ENCODE measurements around the gene KREMEN2. TPM values are rescaled to one million over a fixed set of nuclear protein-coding genes. Genes with fewer than 3 reads are reported as not detected.

KREMEN2 gene
- total and polyA plus RNA-seq, 5 donors from 2014 or later: not detected

DNA sequence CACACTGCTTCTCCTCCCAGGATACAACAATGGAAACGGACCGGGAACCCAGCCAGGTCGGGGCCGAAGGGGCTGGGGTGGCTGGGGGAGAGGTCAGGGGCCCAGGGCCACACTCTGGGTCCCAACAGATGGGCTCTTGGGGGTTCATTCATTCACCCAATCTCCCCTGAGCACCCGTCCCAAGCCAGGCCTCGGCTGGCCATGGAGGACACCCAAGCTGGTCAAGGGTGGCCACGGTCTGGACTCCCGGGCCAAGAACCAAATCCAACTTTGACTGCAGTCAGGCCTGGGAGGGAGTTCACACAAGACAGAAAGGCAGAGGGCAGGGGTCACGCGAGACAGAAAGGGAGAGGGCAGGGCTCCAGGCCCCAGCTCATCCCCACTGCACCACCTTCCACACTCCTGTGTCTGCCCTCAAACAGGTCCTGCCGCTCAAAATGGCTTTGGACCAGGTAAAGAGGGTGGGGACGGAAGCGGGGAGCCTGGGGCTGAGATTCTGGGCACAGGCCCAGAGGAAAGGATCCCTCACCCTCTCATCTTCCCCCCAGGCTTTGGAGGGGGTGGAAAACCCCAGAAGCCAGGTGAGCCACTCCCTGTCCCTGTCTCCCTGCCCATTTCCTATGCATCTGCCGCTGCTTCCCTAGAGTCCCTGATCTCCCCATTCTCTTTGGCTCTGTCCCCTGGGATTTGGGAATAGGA, 28.5 kb downstream of the KREMEN2 start:
- Mint-ChIP-seq H3K4me1 (no peaks in the 10 kb centered on the region), H3K36me3 (no peaks in the 10 kb centered on the region), H3K4me3 (no peak overlapping the region), H3K27ac (no peak overlapping the region), H3K27me3 (peaks cover 6% of the 10 kb centered on the region), H3K9me3 (no peaks in the 10 kb centered on the region)
- ATAC-seq (ENCODE audit: low read depth in 2 of 2): no peak
- Histone ChIP-seq H3K27ac (ENCODE audit: insufficient read depth, low read length, poor library complexity, severe bottlenecking) (no peak overlapping the region), H3K9me3 (ENCODE audit: control insufficient read depth in 2 of 2, low read length in 2 of 2) (no peaks in the 10 kb centered on the region), H3K4me1 (ENCODE audit: control insufficient read depth, insufficient read depth, low read length, poor library complexity, severe bottlenecking) (no peaks in the 10 kb centered on the region), H3K27me3 (ENCODE audit: control insufficient read depth, insufficient read depth, low read length) (no peaks in the 10 kb centered on the region), H3K36me3 (ENCODE audit: control insufficient read depth, insufficient read depth, low read length) (no peaks in the 10 kb centered on the region), H3K4me3 (ENCODE audit: low read depth, low read length) (no peak overlapping the region)
- no peak for DNase-seq

DNA sequence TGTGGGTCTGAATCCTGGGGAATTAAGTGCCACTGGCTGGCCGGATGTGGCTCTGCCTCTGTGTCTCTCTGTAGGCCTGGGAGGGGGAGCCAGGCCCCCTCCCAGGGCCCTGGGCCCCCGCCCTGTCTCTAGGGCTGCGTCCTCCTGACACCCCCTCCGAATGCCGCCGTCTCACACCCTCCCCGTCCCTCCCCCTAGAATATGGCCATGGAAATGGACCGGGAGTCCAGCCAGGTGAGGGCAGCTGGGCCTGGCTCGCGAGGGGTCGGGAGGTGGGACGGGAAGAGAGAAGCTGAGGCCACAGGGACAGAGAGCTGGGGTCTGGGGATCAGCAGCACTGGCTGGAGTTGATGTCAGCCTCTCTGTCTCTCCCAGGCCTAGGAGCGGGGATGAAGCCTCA, 32.2 kb downstream of the KREMEN2 start:
- Histone ChIP-seq H3K4me1 (ENCODE audit: control insufficient read depth, insufficient read depth, low read length, poor library complexity, severe bottlenecking) (no peaks in the 10 kb centered on the region), H3K27me3 (ENCODE audit: control insufficient read depth, insufficient read depth, low read length) (no peaks in the 10 kb centered on the region), H3K27ac (ENCODE audit: insufficient read depth, low read length, poor library complexity, severe bottlenecking) (no peak overlapping the region), H3K36me3 (ENCODE audit: control insufficient read depth, insufficient read depth, low read length) (no peaks in the 10 kb centered on the region), H3K4me3 (ENCODE audit: low read depth, low read length) (no peak overlapping the region), H3K9me3 (ENCODE audit: control insufficient read depth in 2 of 2, low read length in 2 of 2) (no peaks in the 10 kb centered on the region)
- DNase-seq (no peak), ATAC-seq (ENCODE audit: low read depth in 2 of 2) (no peak)
- H3K27me3 Mint-ChIP-seq: peaks cover 8% of the 10 kb centered on the region
- no peaks in the 10 kb centered on the region for H3K9me3 Mint-ChIP-seq
- no peaks in the 10 kb centered on the region for H3K36me3 Mint-ChIP-seq
- H3K27ac Mint-ChIP-seq: no peak overlapping the region
- no peak overlapping the region for H3K4me3 Mint-ChIP-seq
- no peaks in the 10 kb centered on the region for H3K4me1 Mint-ChIP-seq

DNA sequence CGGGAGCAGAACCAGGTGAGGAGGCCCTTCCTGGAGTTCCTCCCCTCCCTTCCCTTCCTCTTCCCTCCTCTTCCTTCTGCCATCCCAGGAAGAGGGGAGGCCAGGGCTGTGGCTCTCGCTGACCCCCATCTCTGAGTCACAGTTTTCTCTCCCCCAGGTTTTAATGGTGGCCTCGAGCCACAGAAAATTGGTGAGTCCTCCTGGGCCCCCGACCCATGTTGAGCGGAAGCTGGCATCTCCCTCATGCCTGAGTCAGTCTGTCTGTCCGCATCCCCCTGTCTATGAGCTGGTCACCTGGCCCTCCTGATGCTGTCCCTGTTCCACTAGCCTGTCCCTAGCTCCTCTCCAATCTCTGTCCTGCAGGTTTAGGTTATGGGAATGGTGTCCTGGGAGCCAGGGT, 35.9 kb downstream of the KREMEN2 start:
- Mint-ChIP-seq H3K4me1 (peaks cover 2 to 9% (median 5%) of the 10 kb centered on the region in 4 donors), H3K27me3 (peaks cover 13% of the 10 kb centered on the region), H3K9me3 (no peaks in the 10 kb centered on the region), H3K27ac (no peak overlapping the region), H3K4me3 (no peak overlapping the region), H3K36me3 (no peaks in the 10 kb centered on the region)
- Histone ChIP-seq H3K9me3 (ENCODE audit: control insufficient read depth in 2 of 2, low read length in 2 of 2) (no peaks in the 10 kb centered on the region), H3K4me1 (ENCODE audit: control insufficient read depth, insufficient read depth, low read length, poor library complexity, severe bottlenecking) (peaks cover 6% of the 10 kb centered on the region), H3K36me3 (ENCODE audit: control insufficient read depth, insufficient read depth, low read length) (no peaks in the 10 kb centered on the region), H3K4me3 (ENCODE audit: low read depth, low read length) (no peak overlapping the region), H3K27me3 (ENCODE audit: control insufficient read depth, insufficient read depth, low read length) (no peaks in the 10 kb centered on the region), H3K27ac (ENCODE audit: insufficient read depth, low read length, poor library complexity, severe bottlenecking) (no peak overlapping the region)
- DNase-seq (no peak), ATAC-seq (ENCODE audit: low read depth in 2 of 2) (no peak)

DNA sequence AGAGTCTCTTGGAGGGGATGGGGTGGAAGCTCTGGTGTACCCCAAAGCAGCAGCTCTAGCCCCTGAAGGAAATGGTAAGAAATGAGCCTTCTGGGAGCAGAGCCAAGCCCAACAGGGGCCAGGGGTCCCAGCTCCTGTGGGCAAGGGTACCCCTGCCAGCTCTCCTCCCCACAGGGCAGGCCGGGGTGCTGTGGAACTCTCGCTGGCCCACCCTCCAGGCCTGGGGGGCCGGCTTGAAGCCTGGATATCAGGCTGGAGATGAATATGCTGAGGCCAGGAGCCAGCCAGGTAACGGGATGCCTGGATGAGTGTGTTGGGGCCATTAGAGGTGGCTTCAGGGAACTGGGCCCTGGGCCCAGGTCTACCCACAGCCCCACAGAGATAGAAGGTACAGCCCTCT, 36.5 kb downstream of the KREMEN2 start:
- Mint-ChIP-seq H3K27me3 (peaks cover 13% of the 10 kb centered on the region), H3K27ac (no peak overlapping the region), H3K4me3 (peak overlapping the region in 1 of 4 donors; percentile 15), H3K9me3 (no peaks in the 10 kb centered on the region), H3K4me1 (peaks cover 3 to 9% (median 6%) of the 10 kb centered on the region in 4 donors), H3K36me3 (no peaks in the 10 kb centered on the region)
- Histone ChIP-seq H3K36me3 (ENCODE audit: control insufficient read depth, insufficient read depth, low read length) (no peaks in the 10 kb centered on the region), H3K4me1 (ENCODE audit: control insufficient read depth, insufficient read depth, low read length, poor library complexity, severe bottlenecking) (peaks cover 9% of the 10 kb centered on the region), H3K27ac (ENCODE audit: insufficient read depth, low read length, poor library complexity, severe bottlenecking) (no peak overlapping the region), H3K4me3 (ENCODE audit: low read depth, low read length) (no peak overlapping the region), H3K9me3 (ENCODE audit: control insufficient read depth in 2 of 2, low read length in 2 of 2) (no peaks in the 10 kb centered on the region), H3K27me3 (ENCODE audit: control insufficient read depth, insufficient read depth, low read length) (no peaks in the 10 kb centered on the region)
- no peak for DNase-seq
- no peak for ATAC-seq (ENCODE audit: low read depth in 2 of 2)

DNA sequence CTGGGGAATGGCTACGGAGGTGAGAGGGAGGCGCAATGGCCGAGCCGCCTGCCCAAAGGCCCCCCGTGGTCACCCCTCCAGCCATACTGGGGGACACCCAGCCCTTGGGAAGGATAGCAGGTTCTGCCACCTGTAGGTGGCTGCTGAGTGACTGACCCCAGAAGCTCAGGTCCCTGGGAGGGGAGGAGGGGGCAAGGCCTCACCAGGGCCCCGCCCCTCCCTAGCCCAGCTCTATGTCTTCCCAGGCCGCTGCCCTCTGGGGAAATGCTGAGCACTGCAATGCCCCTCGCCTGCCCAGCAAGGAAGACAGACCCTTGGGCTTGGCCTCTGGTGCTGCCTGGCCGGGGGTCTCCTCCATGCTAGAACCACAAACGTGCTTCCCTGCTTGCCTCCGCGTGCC, 37.2 kb downstream of the KREMEN2 start:
- H3K27ac ChIP-seq (ENCODE audit: insufficient read depth, low read length, poor library complexity, severe bottlenecking): no peak overlapping the region
- H3K4me1 ChIP-seq (ENCODE audit: control insufficient read depth, insufficient read depth, low read length, poor library complexity, severe bottlenecking): peaks cover 9% of the 10 kb centered on the region
- no peak overlapping the region for H3K27ac Mint-ChIP-seq
- DNase-seq (no peak), ATAC-seq (ENCODE audit: low read depth in 2 of 2) (no peak)
- no peak overlapping the region for H3K4me3 ChIP-seq (ENCODE audit: low read depth, low read length)
- peaks cover 3 to 9% (median 7%) of the 10 kb centered on the region in 4 donors for H3K4me1 Mint-ChIP-seq
- H3K27me3 Mint-ChIP-seq: peaks cover 13% of the 10 kb centered on the region
- no peaks in the 10 kb centered on the region for H3K36me3 Mint-ChIP-seq
- no peaks in the 10 kb centered on the region for H3K27me3 ChIP-seq (ENCODE audit: control insufficient read depth, insufficient read depth, low read length)
- H3K9me3 Mint-ChIP-seq: no peaks in the 10 kb centered on the region
- no peaks in the 10 kb centered on the region for H3K36me3 ChIP-seq (ENCODE audit: control insufficient read depth, insufficient read depth, low read length)
- H3K9me3 ChIP-seq (ENCODE audit: control insufficient read depth in 2 of 2, low read length in 2 of 2): no peaks in the 10 kb centered on the region
- H3K4me3 Mint-ChIP-seq: peak overlapping the region in 1 of 4 donors; percentile 67

DNA sequence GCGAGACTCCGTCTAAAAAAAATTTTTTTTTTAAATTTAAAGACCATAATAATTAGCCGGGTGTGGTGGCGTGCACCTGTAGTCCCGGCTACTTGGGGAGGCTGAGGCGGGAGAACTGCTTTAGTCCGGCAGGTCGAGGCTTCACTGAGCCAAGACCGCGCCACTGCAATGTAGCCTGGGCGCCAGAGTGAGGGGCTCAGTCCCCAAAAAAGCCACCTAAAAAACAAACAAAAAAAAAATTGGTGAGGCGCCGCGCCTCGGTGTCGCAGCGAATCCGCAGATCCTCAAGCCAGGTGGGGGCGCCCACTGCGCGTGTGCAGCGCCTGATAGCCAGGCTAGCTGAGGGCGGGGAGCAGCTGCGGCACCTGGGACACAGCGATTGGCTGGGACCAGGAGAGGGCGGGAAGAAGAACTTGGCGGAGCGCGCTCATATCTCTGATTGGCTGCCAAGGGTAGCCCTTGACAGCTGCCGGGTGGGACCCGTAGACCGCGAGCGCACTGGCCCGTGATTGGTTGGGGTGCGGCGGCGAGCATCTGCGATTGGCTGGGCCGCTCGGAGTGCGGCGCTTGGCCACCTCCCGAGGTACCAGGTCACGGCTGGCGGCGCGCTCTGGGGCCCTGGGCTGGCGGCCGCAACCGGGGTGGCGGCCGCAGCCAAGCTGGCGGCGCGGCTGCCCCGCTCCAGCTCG, 39.7 kb downstream of the KREMEN2 start:
- H3K4me1 Mint-ChIP-seq: peaks cover 8 to 30% (median 17%) of the 10 kb centered on the region in 4 donors
- Histone ChIP-seq H3K9me3 (ENCODE audit: control insufficient read depth in 2 of 2, low read length in 2 of 2) (no peaks in the 10 kb centered on the region), H3K27me3 (ENCODE audit: control insufficient read depth, insufficient read depth, low read length) (no peaks in the 10 kb centered on the region), H3K4me3 (ENCODE audit: low read depth, low read length) (no peak overlapping the region), H3K4me1 (ENCODE audit: control insufficient read depth, insufficient read depth, low read length, poor library complexity, severe bottlenecking) (peaks cover 30% of the 10 kb centered on the region), H3K27ac (ENCODE audit: insufficient read depth, low read length, poor library complexity, severe bottlenecking) (no peak overlapping the region), H3K36me3 (ENCODE audit: control insufficient read depth, insufficient read depth, low read length) (no peaks in the 10 kb centered on the region)
- peaks cover 27% of the 10 kb centered on the region for H3K27me3 Mint-ChIP-seq
- ATAC-seq (ENCODE audit: low read depth in 2 of 2) (peak; percentile 99), DNase-seq (peak; percentile 94 to 100 (median 97))
- no peaks in the 10 kb centered on the region for H3K36me3 Mint-ChIP-seq
- peak overlapping the region; percentile 68 to 90 (median 84) for H3K4me3 Mint-ChIP-seq
- H3K27ac Mint-ChIP-seq: no peak overlapping the region
- H3K9me3 Mint-ChIP-seq: no peaks in the 10 kb centered on the region

DNA sequence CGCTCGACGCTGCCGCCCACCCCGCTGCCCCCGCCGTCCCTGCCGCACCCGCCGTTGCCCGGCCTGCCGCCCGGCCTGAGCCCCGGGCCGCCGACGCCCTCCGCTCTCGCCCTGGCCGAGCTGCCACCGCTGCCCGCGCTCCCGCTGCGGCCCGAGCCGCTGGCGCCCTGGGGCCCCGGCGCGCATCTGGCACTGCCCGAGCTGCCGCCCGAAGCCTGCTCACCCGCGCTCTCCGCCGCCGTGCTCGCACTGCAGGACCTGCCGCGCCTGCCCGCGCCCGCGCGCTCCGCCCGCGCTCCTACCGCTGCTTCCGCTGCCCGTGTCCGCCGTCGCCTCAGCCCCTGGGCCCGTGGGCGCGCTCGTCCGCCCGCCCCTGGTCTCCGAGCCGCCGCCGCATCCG, 40.2 kb downstream of the KREMEN2 start:
- H3K27ac Mint-ChIP-seq: no peak overlapping the region
- DNase-seq: no peak
- Histone ChIP-seq H3K9me3 (ENCODE audit: control insufficient read depth in 2 of 2, low read length in 2 of 2) (no peaks in the 10 kb centered on the region), H3K36me3 (ENCODE audit: control insufficient read depth, insufficient read depth, low read length) (no peaks in the 10 kb centered on the region), H3K27ac (ENCODE audit: insufficient read depth, low read length, poor library complexity, severe bottlenecking) (no peak overlapping the region), H3K4me3 (ENCODE audit: low read depth, low read length) (no peak overlapping the region), H3K4me1 (ENCODE audit: control insufficient read depth, insufficient read depth, low read length, poor library complexity, severe bottlenecking) (peaks cover 33% of the 10 kb centered on the region), H3K27me3 (ENCODE audit: control insufficient read depth, insufficient read depth, low read length) (no peaks in the 10 kb centered on the region)
- H3K4me3 Mint-ChIP-seq: no peak overlapping the region
- no peak for ATAC-seq (ENCODE audit: low read depth in 2 of 2)
- peaks cover 9 to 33% (median 17%) of the 10 kb centered on the region in 4 donors for H3K4me1 Mint-ChIP-seq
- H3K36me3 Mint-ChIP-seq: no peaks in the 10 kb centered on the region
- H3K27me3 Mint-ChIP-seq: peaks cover 27% of the 10 kb centered on the region
- no peaks in the 10 kb centered on the region for H3K9me3 Mint-ChIP-seq
